ENCODE results near the gene RALGDS. TPM values are rescaled to one million over a fixed set of nuclear protein-coding genes. Genes with fewer than 3 reads are reported as not detected.

RALGDS gene
- total and polyA plus RNA-seq, 2 of the 4 experiments (the other 2 are of a cell fraction), result 13.1 to 36.9 TPM

DNA sequence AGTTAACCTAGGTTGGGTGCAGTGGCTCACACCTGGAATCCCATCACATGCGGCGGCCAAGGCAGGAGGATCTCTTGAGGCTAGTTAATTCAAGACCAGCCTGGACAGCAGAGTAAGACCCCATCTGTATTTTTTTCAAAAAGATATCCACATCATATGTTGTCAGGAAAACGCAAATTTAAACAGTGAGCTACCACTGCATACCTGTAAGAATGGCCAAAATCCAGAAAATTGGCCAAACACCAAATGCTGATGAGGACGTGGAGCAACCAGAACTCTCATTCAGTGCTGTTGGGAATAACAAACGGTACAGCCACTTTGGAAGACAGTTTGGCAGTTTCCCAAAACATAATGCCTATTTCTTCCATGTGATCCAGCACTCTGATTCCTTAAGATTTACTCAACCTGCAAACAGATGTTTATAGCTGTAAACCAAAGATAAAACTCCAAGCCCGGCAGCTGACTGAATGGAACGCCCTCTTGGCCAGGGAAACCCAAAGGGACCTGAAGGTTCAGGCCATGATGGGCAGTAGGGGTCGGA, 46.9 kb downstream of the RALGDS start:
- Histone ChIP-seq H3K79me1 (ENCODE audit: low read depth in 1 of 2, low read length in 2 of 2) (no peaks in the 10 kb centered on the region), H4K20me1 (ENCODE audit: insufficient read depth, low read length) (peaks cover 11% of the 10 kb centered on the region; the same call in 1 of the 2 replicates), H3K56ac (ENCODE audit: extremely low read depth, insufficient read depth, low read length) (no peak overlapping the region), H3K27me3 (ENCODE audit: control insufficient read depth, insufficient read depth, low read length) (peaks cover 11% of the 10 kb centered on the region), H2BK20ac (ENCODE audit: low read depth, low read length) (no peak overlapping the region), H3K9ac (ENCODE audit: low read depth, low read length) (no peak overlapping the region), H4K91ac (ENCODE audit: insufficient read depth, low read depth, low read length) (no peak overlapping the region), H2AK5ac (ENCODE audit: low read depth, low read length) (peak overlapping the region; percentile 48; the same call in 1 of the 2 replicates), H3K9me3 (ENCODE audit: control insufficient read depth, insufficient read depth, low read length) (no peaks in the 10 kb centered on the region), H3K23ac (ENCODE audit: low read depth, low read length) (no peak overlapping the region), H3K4me2 (ENCODE audit: low read depth, low read length) (no peak overlapping the region), H3K36me3 (ENCODE audit: control insufficient read depth, insufficient read depth, low read length) (no peaks in the 10 kb centered on the region; the same call in 1 of the 2 replicates), H3K4ac (ENCODE audit: low read depth, low read length) (no peak overlapping the region), H2BK120ac (ENCODE audit: low read depth, low read length) (no peak overlapping the region), H3K14ac (replicated peaks; ENCODE audit: low read depth, low read length) (no peak overlapping the region), H4K8ac (ENCODE audit: low read depth in 2 of 2, low read length in 2 of 2) (no peak overlapping the region), H4K5ac (ENCODE audit: low read depth, low read length) (no peak overlapping the region), H3K18ac (ENCODE audit: low read depth, low read length) (no peak overlapping the region), H2AK9ac (replicated peaks; ENCODE audit: low read depth, low read length, poor library complexity) (no peak overlapping the region), H2BK15ac (ENCODE audit: low read depth, low read length) (no peak overlapping the region), H2BK5ac (ENCODE audit: low read depth, low read length, poor library complexity, severe bottlenecking) (no peak overlapping the region), H3K4me1 (ENCODE audit: control insufficient read depth, insufficient read depth, low read length) (peaks cover 7% of the 10 kb centered on the region), H3K9me1 (ENCODE audit: insufficient read depth, low read length) (no peaks in the 10 kb centered on the region), H3K27ac (ENCODE audit: insufficient read depth, low read length) (no peak overlapping the region), H3K4me3 (ENCODE audit: insufficient read depth, low read depth, low read length) (no peak overlapping the region), H2AFZ (replicated peaks; ENCODE audit: low read length, poor library complexity) (no peak overlapping the region)
- peak; percentile 78 for DNase-seq
- ATAC-seq (ENCODE audit: low read depth), result peak; percentile 53
- TF ChIP-seq BHLHE40 (IDR thresholded peaks at IDR 0.05; ENCODE audit: low read depth, low read length) (peak; percentile 4; the same call in 1 of the 2 replicates), MAZ (IDR thresholded peaks at IDR 0.05; ENCODE audit: borderline replicate concordance, low read depth, low read length) (no peak)
- WGBS, 2 experiments (ENCODE audit: extremely low coverage in 2 of 2, insufficient read length in 1 of 2), result 80% methylated on average over 1 of the region's 8 CpGs; no CpG with 5 or more reads in 1 of the 2 experiments
- in situ Hi-C loops (cut with MboI; ENCODE audit: low sequenced_read_pairs) (no loop called here), intact Hi-C loops (cut with micrococcal nuclease) (no loop called here), dilution Hi-C loops (cut with HindIII; ENCODE audit: low sequenced_read_pairs, unreplicated experiment) (no loop called here)
- BruUV-seq (replicated peaks), result no TSS peak
- ChIA-PET POLR2A (ENCODE audit: unreplicated experiment) (no interaction called here), CTCF (interaction anchor here (0.6 to 2.9 kb wide), 4 partner anchors 13 to 341 kb away, joined by 3 to 10 read pairs (median 6); no protein-coding TSS in a partner anchor)

Data from IMR-90 (cell line).